HEK293 (cell line): Measurements from ENCODE around the gene REEP5.
A peak's percentile ranks its signal among the peaks of the same experiment; 100 is the strongest.

ENCODE experiments used
- CTCF ChIA-PET: fragments of 350-600 bp; formaldehyde crosslinking; extraction: SDS; loops from one replicate; lab custom pipeline; 2021; ENCODE audit warnings: antibody characterized with exemption; lab: Yijun Ruan, JAX
- POLR2A ChIA-PET: fragments of 300-600 bp; formaldehyde crosslinking; extraction: SDS; loops from one replicate; lab custom pipeline; 2020; ENCODE audit warnings: antibody characterized with exemption, inconsistent platforms; lab: Yijun Ruan, JAX
- H3K27ac ChIP-seq: fragments of 200-500 bp; sonication (Bioruptor generic); 2 replicates; pipeline ENCODE4 v1.5.1; 2014; ENCODE audit warnings: low read depth, low read length, control low read depth, inconsistent platforms; ENCODE audit errors: extremely low read depth
- H3K36me3 ChIP-seq, 2 experiments: fragments of 200-500 bp in 1 of 2; sonication (Bioruptor generic) in 1 of 2; 1 replicate in 1 of 2; 2 replicates in 1 of 2; pipeline ENCODE4 v1.5.1; 2014 to 2017; ENCODE audit warnings: inconsistent platforms in 2 of 2, low read length in 2 of 2; ENCODE audit not compliant: control insufficient read depth in 2 of 2, insufficient read depth in 1 of 2
- H3K4me1 ChIP-seq: fragments of 200-500 bp; sonication (Bioruptor generic); 2 replicates; pipeline ENCODE4 v1.5.1; 2014; ENCODE audit warnings: mild to moderate bottlenecking, low read length, inconsistent platforms; ENCODE audit not compliant: control insufficient read depth, insufficient read depth
- H3K4me3 ChIP-seq: 2 replicates; pipeline ENCODE4 v1.5.1; 2011; ENCODE audit warnings: low read depth, mild to moderate bottlenecking, control low read depth, low read length, moderate library complexity
- H3K9me3 ChIP-seq: fragments of 200-500 bp; sonication (Bioruptor generic); 2 replicates; pipeline ENCODE4 v1.5.1; 2014; ENCODE audit warnings: low read depth, low read length, inconsistent platforms; ENCODE audit not compliant: control insufficient read depth, insufficient read depth
- BCL11A ChIP-seq: fragments of 450-650 bp; formaldehyde crosslinking; IDR thresholded peaks from 2 replicates; pipeline ENCODE4 v1.5.1; 2016; ENCODE audit warnings: low read depth, missing biosample characterization, missing genetic modification characterization
- MEIS1 ChIP-seq: sonication (generic); formaldehyde crosslinking; IDR thresholded peaks from 2 replicates; pipeline ENCODE4 v1.8.1; 2022; ENCODE audit warnings: missing genetic modification reagents, mild to moderate bottlenecking, borderline replicate concordance
- SCRT2 ChIP-seq: fragments of 450-650 bp; formaldehyde crosslinking; IDR thresholded peaks from 2 replicates; pipeline ENCODE4 v1.5.1; 2016; ENCODE audit warnings: missing biosample characterization, missing genetic modification characterization
- WT1 ChIP-seq: fragments of 450-650 bp; formaldehyde crosslinking; IDR thresholded peaks from 2 replicates; pipeline ENCODE4 v1.5.1; 2016; ENCODE audit warnings: missing biosample characterization, missing genetic modification characterization
- ZBTB1 ChIP-seq: fragments of 450-650 bp; formaldehyde crosslinking; IDR thresholded peaks from 2 replicates; pipeline ENCODE4 v1.5.1; 2016; ENCODE audit warnings: missing biosample characterization, missing genetic modification characterization
- ZBTB17 ChIP-seq: fragments of 450-650 bp; formaldehyde crosslinking; IDR thresholded peaks from 2 replicates; pipeline ENCODE4 v1.5.1; 2016; ENCODE audit warnings: missing biosample characterization, missing genetic modification characterization
- ZBTB21 ChIP-seq: fragments of 450-650 bp; formaldehyde crosslinking; IDR thresholded peaks from 2 replicates; pipeline ENCODE4 v1.5.1; 2017; ENCODE audit warnings: missing biosample characterization, missing genetic modification characterization
- ZBTB49 ChIP-seq: fragments of 450-650 bp; formaldehyde crosslinking; IDR thresholded peaks from 2 replicates; pipeline ENCODE4 v1.5.1; 2016; ENCODE audit warnings: missing biosample characterization, missing genetic modification characterization, low read depth
- ZNF223 ChIP-seq: fragments of 450-650 bp; formaldehyde crosslinking; IDR thresholded peaks from 2 replicates; pipeline ENCODE4 v1.5.1; 2016; ENCODE audit warnings: missing biosample characterization, missing genetic modification characterization
- ZNF324 ChIP-seq: fragments of 450-650 bp; formaldehyde crosslinking; IDR thresholded peaks from 2 replicates; pipeline ENCODE4 v1.5.1; 2016; ENCODE audit warnings: missing biosample characterization, missing genetic modification characterization
- ZNF335 ChIP-seq: fragments of 450-650 bp; formaldehyde crosslinking; conservative IDR thresholded peaks from 2 replicates; pipeline ENCODE4 v1.5.1; 2016; ENCODE audit warnings: missing biosample characterization, missing genetic modification characterization
- ZNF341 ChIP-seq: fragments of 450-650 bp; formaldehyde crosslinking; IDR thresholded peaks from 2 replicates; pipeline ENCODE4; 2016; ENCODE audit warnings: low read depth, missing biosample characterization, missing genetic modification characterization
- ZNF350 ChIP-seq: fragments of 450-650 bp; formaldehyde crosslinking; IDR thresholded peaks from 2 replicates; pipeline ENCODE4 v1.5.0; 2017; ENCODE audit warnings: missing biosample characterization, mild to moderate bottlenecking, missing genetic modification characterization
- ZNF416 ChIP-seq: fragments of 450-650 bp; formaldehyde crosslinking; IDR thresholded peaks from 2 replicates; pipeline ENCODE4 v1.5.1; 2016; ENCODE audit warnings: missing biosample characterization, missing genetic modification characterization
- ZNF555 ChIP-seq: fragments of 450-650 bp; formaldehyde crosslinking; conservative IDR thresholded peaks from 2 replicates; pipeline ENCODE4 v1.5.1; 2017; ENCODE audit warnings: missing biosample characterization, mild to moderate bottlenecking, missing genetic modification characterization, inconsistent platforms
- ZNF624 ChIP-seq: fragments of 450-650 bp; formaldehyde crosslinking; IDR thresholded peaks from 2 replicates; pipeline ENCODE4 v1.5.1; 2017; ENCODE audit warnings: missing biosample characterization, missing genetic modification characterization
- ZNF629 ChIP-seq: fragments of 450-650 bp; formaldehyde crosslinking; IDR thresholded peaks from 2 replicates; pipeline ENCODE4 v1.5.1; 2017; ENCODE audit warnings: missing biosample characterization, missing genetic modification characterization
- ZNF76 ChIP-seq: fragments of 450-650 bp; formaldehyde crosslinking; IDR thresholded peaks from 2 replicates; pipeline ENCODE4; 2016; ENCODE audit warnings: low read depth, missing biosample characterization, missing genetic modification characterization, borderline replicate concordance
- ZNF843 ChIP-seq: fragments of 450-650 bp; formaldehyde crosslinking; IDR thresholded peaks from 2 replicates; pipeline ENCODE4 v1.5.1; 2016; ENCODE audit warnings: missing biosample characterization, missing genetic modification characterization
- TF ChIP-seq, protein P1 (sequence below): fragments of 450-650 bp; formaldehyde crosslinking; IDR thresholded peaks from 2 replicates; pipeline ENCODE4 v1.5.1; 2017; ENCODE audit warnings: missing biosample characterization, missing genetic modification characterization

REEP5 gene

GRCh38 chr5:112957036-112957808 lies 35.2 kb upstream of the REEP5 start:
- Histone ChIP-seq H3K4me1 (peaks cover 14% of the 10 kb centered on the region), H3K4me3 (no peak overlapping the region), H3K9me3 (no peaks in the 10 kb centered on the region), H3K27ac (no peak overlapping the region), H3K36me3 (no peaks in the 10 kb centered on the region)
- ChIA-PET CTCF (no interaction called here), POLR2A (interaction anchor here (1.6 kb wide), 1 partner anchor 19 kb away, joined by 7 read pairs; the partner anchor contains the start of gene DCP2)
- no peak for TF ChIP-seq ZNF624
- TF ChIP-seq SCRT2 (tag by site-specific recombination), result peak; percentile 70

GRCh38 chr5:112956606-112957005 lies 34.6 kb upstream of the REEP5 start:
- ChIA-PET POLR2A (no interaction called here), CTCF (no interaction called here)
- TF ChIP-seq ZNF843 (tag by site-specific recombination) (no peak), ZNF416 (tag by site-specific recombination) (no peak), ZNF555 (tag by site-specific recombination) (no peak), ZBTB17 (tag by site-specific recombination) (no peak), ZBTB1 (tag by site-specific recombination) (no peak), MEIS1 (CRISPR knock-in tag) (no peak), ZBTB49 (tag by site-specific recombination) (no peak), ZNF324 (tag by site-specific recombination) (no peak), ZNF350 (tag by site-specific recombination) (no peak), ZNF341 (tag by site-specific recombination) (no peak), WT1 (no peak), ZNF335 (tag by site-specific recombination) (no peak), ZNF223 (tag by site-specific recombination) (no peak), BCL11A (tag by site-specific recombination) (no peak), ZBTB21 (tag by site-specific recombination) (no peak), ZNF76 (tag by site-specific recombination) (no peak), ZNF629 (no peak)
- TF ChIP-seq, protein P1, sequence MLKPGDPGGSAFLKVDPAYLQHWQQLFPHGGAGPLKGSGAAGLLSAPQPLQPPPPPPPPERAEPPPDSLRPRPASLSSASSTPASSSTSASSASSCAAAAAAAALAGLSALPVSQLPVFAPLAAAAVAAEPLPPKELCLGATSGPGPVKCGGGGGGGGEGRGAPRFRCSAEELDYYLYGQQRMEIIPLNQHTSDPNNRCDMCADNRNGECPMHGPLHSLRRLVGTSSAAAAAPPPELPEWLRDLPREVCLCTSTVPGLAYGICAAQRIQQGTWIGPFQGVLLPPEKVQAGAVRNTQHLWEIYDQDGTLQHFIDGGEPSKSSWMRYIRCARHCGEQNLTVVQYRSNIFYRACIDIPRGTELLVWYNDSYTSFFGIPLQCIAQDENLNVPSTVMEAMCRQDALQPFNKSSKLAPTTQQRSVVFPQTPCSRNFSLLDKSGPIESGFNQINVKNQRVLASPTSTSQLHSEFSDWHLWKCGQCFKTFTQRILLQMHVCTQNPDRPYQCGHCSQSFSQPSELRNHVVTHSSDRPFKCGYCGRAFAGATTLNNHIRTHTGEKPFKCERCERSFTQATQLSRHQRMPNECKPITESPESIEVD (tag by site-specific recombination), result no peak
- H3K9me3 ChIP-seq, result no peaks in the 10 kb centered on the region
- H3K4me1 ChIP-seq, result peaks cover 14% of the 10 kb centered on the region
- no peak overlapping the region for H3K4me3 ChIP-seq
- H3K36me3 ChIP-seq, result no peaks in the 10 kb centered on the region
- no peak overlapping the region for H3K27ac ChIP-seq
